ENCODE data around the gene ATP6AP2.

ATP6AP2 gene, protein sequence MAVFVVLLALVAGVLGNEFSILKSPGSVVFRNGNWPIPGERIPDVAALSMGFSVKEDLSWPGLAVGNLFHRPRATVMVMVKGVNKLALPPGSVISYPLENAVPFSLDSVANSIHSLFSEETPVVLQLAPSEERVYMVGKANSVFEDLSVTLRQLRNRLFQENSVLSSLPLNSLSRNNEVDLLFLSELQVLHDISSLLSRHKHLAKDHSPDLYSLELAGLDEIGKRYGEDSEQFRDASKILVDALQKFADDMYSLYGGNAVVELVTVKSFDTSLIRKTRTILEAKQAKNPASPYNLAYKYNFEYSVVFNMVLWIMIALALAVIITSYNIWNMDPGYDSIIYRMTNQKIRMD

GRCh38 chrX:40580537-40581335, at the start of gene ATP6AP2:
TSS of gene ATP6AP2 (plus strand) at chrX:40580970. CDS start at chrX:40581066, 96 bp downstream.
- no peak for TF ChIP-seq CTCF (conservative IDR thresholded peaks at IDR 0.05; ENCODE audit: control insufficient read depth, insufficient read depth, low read depth, low read length)
- H3K4me3 ChIP-seq (ENCODE audit: control insufficient read depth, low read depth, low read length), result peak within 1 kb of the TSS; percentile 76
- DNase-seq (ENCODE audit: low read depth), result peak; percentile 89

GRCh38 chrX:40531056-40531826, 49.5 kb upstream of the ATP6AP2 start:
- H3K4me3 ChIP-seq (ENCODE audit: control insufficient read depth, low read depth, low read length), result no peak overlapping the region
- no peak for TF ChIP-seq CTCF (conservative IDR thresholded peaks at IDR 0.05; ENCODE audit: control insufficient read depth, insufficient read depth, low read depth, low read length)
- no peak for DNase-seq (ENCODE audit: low read depth)

DNA sequence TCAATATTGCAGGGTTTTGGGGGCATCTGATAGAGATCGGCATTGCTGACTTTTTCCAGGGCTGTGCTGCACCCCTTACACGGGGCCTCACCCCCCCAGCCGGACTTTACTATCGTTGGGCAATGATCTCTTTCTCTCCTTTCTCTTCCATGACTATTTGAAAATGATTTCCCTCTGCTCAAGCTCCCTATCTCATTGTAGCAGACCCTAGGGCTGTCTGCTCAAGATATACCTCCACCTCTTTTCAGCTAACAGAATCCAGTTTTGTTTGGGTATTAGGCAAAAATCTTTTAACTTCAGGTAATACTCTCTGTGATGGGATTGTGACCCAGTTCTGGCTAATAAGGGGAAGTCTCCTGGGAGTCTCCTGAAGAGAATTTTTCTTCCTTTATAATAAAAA, 43.5 kb upstream of the ATP6AP2 start:
- no peak for TF ChIP-seq CTCF (conservative IDR thresholded peaks at IDR 0.05; ENCODE audit: control insufficient read depth, insufficient read depth, low read depth, low read length)
- no peak overlapping the region for H3K4me3 ChIP-seq (ENCODE audit: control insufficient read depth, low read depth, low read length)
- no peak for DNase-seq (ENCODE audit: low read depth)

DNA sequence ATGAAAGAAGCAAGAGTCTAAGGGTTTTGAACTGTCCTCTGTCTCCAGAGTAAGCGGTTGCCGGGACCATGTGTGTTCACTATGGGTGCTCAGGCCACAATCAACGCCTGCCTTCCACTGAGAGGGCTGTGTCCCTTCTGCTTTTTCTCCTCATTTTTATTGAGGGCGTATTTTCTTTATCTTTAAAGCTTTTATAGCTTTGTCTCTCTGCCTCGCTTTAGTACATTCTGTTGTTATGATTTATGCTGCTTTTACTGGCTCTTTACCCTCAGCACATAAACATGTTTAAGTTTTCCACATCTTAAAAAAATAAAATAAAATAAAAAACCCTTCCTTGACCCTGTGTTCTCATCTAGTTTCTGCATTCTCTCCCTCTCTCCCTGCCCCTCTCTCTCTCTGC, 42.4 kb upstream of the ATP6AP2 start:
- DNase-seq (ENCODE audit: low read depth), result no peak
- TF ChIP-seq CTCF (conservative IDR thresholded peaks at IDR 0.05; ENCODE audit: control insufficient read depth, insufficient read depth, low read depth, low read length), result no peak
- no peak overlapping the region for H3K4me3 ChIP-seq (ENCODE audit: control insufficient read depth, low read depth, low read length)

DNA sequence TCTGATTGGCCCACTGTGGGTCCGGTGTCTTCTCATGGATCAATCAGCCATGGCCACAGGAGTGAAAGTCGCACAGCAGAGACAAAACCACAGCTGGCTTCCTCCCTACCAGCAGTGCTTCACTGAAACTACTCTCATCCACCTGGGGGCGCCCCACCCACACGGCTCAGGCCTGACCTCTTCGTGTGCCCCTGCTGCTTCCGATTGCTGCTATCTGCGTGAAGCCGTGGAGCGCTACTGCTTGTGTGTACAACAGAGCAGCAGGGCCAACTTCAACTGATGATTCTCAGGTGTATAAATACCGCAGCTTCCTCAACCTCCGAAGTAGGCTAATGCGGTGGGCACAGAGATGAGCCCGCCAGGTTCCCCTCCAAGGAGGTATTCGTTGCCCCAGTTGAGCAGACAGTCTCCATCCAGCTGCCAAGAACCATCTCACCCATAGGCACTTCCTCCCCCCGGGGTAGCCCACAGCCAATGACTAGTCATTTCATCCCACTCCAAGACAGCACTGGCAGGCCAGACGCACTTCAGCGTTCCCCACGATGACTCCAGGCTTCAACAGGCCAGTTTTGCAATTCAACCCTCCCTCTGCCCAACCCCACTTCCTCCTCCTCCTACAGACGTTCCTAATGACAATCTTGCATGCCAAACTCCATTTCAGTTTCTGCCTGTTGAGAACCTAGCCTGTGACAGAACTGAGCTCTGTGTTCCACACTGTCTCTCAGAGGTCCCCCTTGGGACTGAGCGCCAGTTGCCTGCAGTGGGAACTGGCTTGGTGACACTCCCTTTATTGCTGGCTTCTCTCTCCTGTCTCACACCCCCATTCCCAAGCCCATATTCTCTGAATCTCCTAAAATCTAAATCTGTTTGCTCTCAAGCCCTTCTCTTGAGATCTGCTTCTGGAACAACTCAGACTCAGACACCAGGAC, 41.3 kb upstream of the ATP6AP2 start:
- DNase-seq (ENCODE audit: low read depth), result peak; percentile 73
- no peak for TF ChIP-seq CTCF (conservative IDR thresholded peaks at IDR 0.05; ENCODE audit: control insufficient read depth, insufficient read depth, low read depth, low read length)
- H3K4me3 ChIP-seq (ENCODE audit: control insufficient read depth, low read depth, low read length), result no peak overlapping the region

All from fibroblast of mammary gland (primary cell).